ENCODE measurements around the gene CSPG5.

CSPG5 gene

GRCh38 chr3:47541583-47542108 is 37.0 kb downstream of the CSPG5 start:
- DNase-seq (ENCODE audit: extremely low read depth in 1 of 2, low read depth in 1 of 2) = no peak

- no peak for DNase-seq (ENCODE audit: extremely low read depth in 1 of 2, low read depth in 1 of 2)
These were observed 38.4 kb downstream of the CSPG5 start for GRCh38 chr3:47540281-47540680.

GRCh38 chr3:47536967-47537366 is 41.7 kb downstream of the CSPG5 start:
- no peak for DNase-seq (ENCODE audit: extremely low read depth in 1 of 2, low read depth in 1 of 2)

GRCh38 chr3:47536221-47536891 is 42.3 kb downstream of the CSPG5 start:
- DNase-seq (ENCODE audit: extremely low read depth in 1 of 2, low read depth in 1 of 2) = no peak

- no peak for DNase-seq (ENCODE audit: extremely low read depth in 1 of 2, low read depth in 1 of 2)
These were observed 44.6 kb downstream of the CSPG5 start for GRCh38 chr3:47533996-47534454.

GRCh38 chr3:47533481-47533880 is 45.2 kb downstream of the CSPG5 start:
- no peak for DNase-seq (ENCODE audit: extremely low read depth in 1 of 2, low read depth in 1 of 2)

GRCh38 chr3:47527952-47528725 is 50.5 kb downstream of the CSPG5 start:
- DNase-seq (ENCODE audit: extremely low read depth in 1 of 2, low read depth in 1 of 2) = no peak

GRCh38 chr3:47525617-47526016 is 53.0 kb downstream of the CSPG5 start:
- no peak for DNase-seq (ENCODE audit: extremely low read depth in 1 of 2, low read depth in 1 of 2)

- DNase-seq (ENCODE audit: extremely low read depth in 1 of 2, low read depth in 1 of 2) = no peak
These were observed 55.2 kb downstream of the CSPG5 start for GRCh38 chr3:47523310-47524073.

GRCh38 chr3:47522082-47522987 is 56.3 kb downstream of the CSPG5 start:
- DNase-seq (ENCODE audit: extremely low read depth in 1 of 2, low read depth in 1 of 2) = peak; percentile 50 to 52

GRCh38 chr3:47520756-47521155 is 57.9 kb downstream of the CSPG5 start:
- no peak for DNase-seq (ENCODE audit: extremely low read depth in 1 of 2, low read depth in 1 of 2)

GRCh38 chr3:47517937-47518336 is 60.7 kb downstream of the CSPG5 start:
- DNase-seq (ENCODE audit: extremely low read depth in 1 of 2, low read depth in 1 of 2) = no peak

- DNase-seq (ENCODE audit: extremely low read depth in 1 of 2, low read depth in 1 of 2) = no peak
These were observed 62.8 kb downstream of the CSPG5 start for GRCh38 chr3:47515864-47516319.

- DNase-seq (ENCODE audit: extremely low read depth in 1 of 2, low read depth in 1 of 2) = no peak
These were observed 63.6 kb downstream of the CSPG5 start for GRCh38 chr3:47515100-47515499.

- peak; percentile 93 to 95 for DNase-seq (ENCODE audit: extremely low read depth in 1 of 2, low read depth in 1 of 2)
These were observed 65.3 kb downstream of the CSPG5 start, which contains the start of gene ELP6 for GRCh38 chr3:47513125-47513929. TSS of gene ELP6 (minus strand) at chr3:47513712. CDS start at chr3:47513590, 122 bp downstream.

GRCh38 chr3:47512416-47513124 is 66.1 kb downstream of the CSPG5 start:
- peak in 1 of 2 donors; percentile 5 for DNase-seq (ENCODE audit: extremely low read depth in 1 of 2, low read depth in 1 of 2)
